ENCODE results near the gene CAPZB. TPM values are rescaled to one million over a fixed set of nuclear protein-coding genes. Genes with fewer than 3 reads are reported as not detected.

The CAPZB gene
- total and polyA plus RNA-seq, 2 donors (not counting 3 experiments of a cell fraction or from before 2014, with no cell fraction given) = 196 to 347 TPM

- intact Hi-C loops (cut with micrococcal nuclease) = no loop called here
- Histone ChIP-seq H3K4me2 (ENCODE audit: insufficient read depth, low read length) (no peak overlapping the region), H3K27me3 (ENCODE audit: control insufficient read depth in 2 of 2, insufficient read depth in 2 of 2, low read length in 2 of 2) (no peaks in the 10 kb centered on the region), H3K4me1 (ENCODE audit: control insufficient read depth, extremely low read depth, insufficient read depth, low read length) (no peaks in the 10 kb centered on the region), H3K9me1 (replicated peaks; ENCODE audit: control insufficient read depth, extremely low read depth, insufficient read depth, low read length) (no peaks in the 10 kb centered on the region), H3K27ac (ENCODE audit: insufficient read depth, low read depth, low read length) (no peak overlapping the region), H4K20me1 (replicated peaks; ENCODE audit: control insufficient read depth, extremely low read depth, insufficient read depth, low read length) (no peaks in the 10 kb centered on the region), H3K9ac (replicated peaks; ENCODE audit: extremely low read depth, insufficient read depth, low read length) (no peak overlapping the region), H3K4me3 (replicated peaks in 1 of 3; ENCODE audit: insufficient read depth in 1 of 3, low read depth in 1 of 3, low read length in 3 of 3) (no peak overlapping the region), H2AFZ (ENCODE audit: low read depth, low read length) (no peak overlapping the region), H3K79me2 (ENCODE audit: control insufficient read depth, insufficient read depth, low read length) (peaks cover 78% of the 10 kb centered on the region), H3K9me3 (replicated peaks; ENCODE audit: control insufficient read depth, insufficient read depth, low read length) (no peaks in the 10 kb centered on the region), H3K36me3 (ENCODE audit: control insufficient read depth in 2 of 2, extremely low read depth in 1 of 2, insufficient read depth in 2 of 2, low read length in 2 of 2) (peaks cover 0 to 11% of the 10 kb centered on the region in 2 experiments)
- no TSS peak for BruUV-seq (replicated peaks)
- TF ChIP-seq POLR2AphosphoS5 (IDR thresholded peaks at IDR 0.05; ENCODE audit: insufficient read depth, low read depth, low read length) (no peak), CTCF (IDR thresholded peaks at IDR 0.05; ENCODE audit: extremely low read depth in 1 of 2, insufficient read depth in 1 of 2, low read depth in 1 of 2, low read length in 2 of 2) (no peak)
- DNase-seq (ENCODE audit: low read depth, low spot score) = no peak
- ChIA-PET POLR2A (no interaction called here), CTCF (interaction anchor here (1.0 to 1.2 kb wide), 3 partner anchors 12 to 237 kb away, joined by 3 read pairs; no protein-coding TSS in a partner anchor)
- dilution Hi-C loops (cut with MboI; ENCODE audit: extremely low pct_ligation_motif_present, low sequenced_read_pairs) = loop anchor here (25.0 kb wide), 1 partner anchor 220 kb away; the partner anchor contains the start of gene NBL1
- no peak for FAIRE-seq
Measured at GRCh38 chr1:19416921-19417470, 68.3 kb downstream of the CAPZB start.

GRCh38 chr1:19416145-19416544, 69.2 kb downstream of the CAPZB start:
- ChIA-PET POLR2A (no interaction called here), CTCF (interaction anchor here (1.2 kb wide), 1 partner anchor 238 kb away, joined by 3 read pairs; no protein-coding TSS in a partner anchor)
- Histone ChIP-seq H4K20me1 (replicated peaks; ENCODE audit: control insufficient read depth, extremely low read depth, insufficient read depth, low read length) (no peaks in the 10 kb centered on the region), H3K4me1 (ENCODE audit: control insufficient read depth, extremely low read depth, insufficient read depth, low read length) (no peaks in the 10 kb centered on the region), H3K79me2 (ENCODE audit: control insufficient read depth, insufficient read depth, low read length) (peaks cover 77% of the 10 kb centered on the region), H3K9me3 (replicated peaks; ENCODE audit: control insufficient read depth, insufficient read depth, low read length) (no peaks in the 10 kb centered on the region), H2AFZ (ENCODE audit: low read depth, low read length) (no peak overlapping the region), H3K36me3 (ENCODE audit: control insufficient read depth in 2 of 2, extremely low read depth in 1 of 2, insufficient read depth in 2 of 2, low read length in 2 of 2) (peaks cover 0 to 11% of the 10 kb centered on the region in 2 experiments), H3K9ac (replicated peaks; ENCODE audit: extremely low read depth, insufficient read depth, low read length) (no peak overlapping the region), H3K9me1 (replicated peaks; ENCODE audit: control insufficient read depth, extremely low read depth, insufficient read depth, low read length) (no peaks in the 10 kb centered on the region), H3K4me2 (ENCODE audit: insufficient read depth, low read length) (no peak overlapping the region), H3K27ac (ENCODE audit: insufficient read depth, low read depth, low read length) (no peak overlapping the region), H3K4me3 (replicated peaks in 1 of 3; ENCODE audit: insufficient read depth in 1 of 3, low read depth in 1 of 3, low read length in 3 of 3) (no peak overlapping the region), H3K27me3 (ENCODE audit: control insufficient read depth in 2 of 2, insufficient read depth in 2 of 2, low read length in 2 of 2) (no peaks in the 10 kb centered on the region)
- intact Hi-C loops (cut with micrococcal nuclease) = no loop called here
- FAIRE-seq (no peak), DNase-seq (ENCODE audit: low read depth, low spot score) (no peak)
- TF ChIP-seq EZH2 (IDR thresholded peaks at IDR 0.05; ENCODE audit: borderline replicate concordance, low read depth, low read length, severe bottlenecking) (no peak), CTCF (IDR thresholded peaks at IDR 0.05; ENCODE audit: extremely low read depth in 1 of 2, insufficient read depth in 1 of 2, low read depth in 1 of 2, low read length in 2 of 2) (no peak), JUN (IDR thresholded peaks at IDR 0.05; ENCODE audit: borderline replicate concordance, insufficient read depth, insufficient read length, low read depth) (no peak), POLR2A (IDR thresholded peaks at IDR 0.05; ENCODE audit: low read depth, low read length) (no peak), MYC (IDR thresholded peaks at IDR 0.05; ENCODE audit: low read depth, low read length) (no peak), FOS (IDR thresholded peaks at IDR 0.05; ENCODE audit: borderline replicate concordance, insufficient read depth, low read length) (no peak), GATA2 (IDR thresholded peaks at IDR 0.05; ENCODE audit: insufficient read depth, insufficient read length, low read depth, low read length) (no peak)
- no TSS peak for BruUV-seq (replicated peaks)
- dilution Hi-C loops (cut with MboI; ENCODE audit: extremely low pct_ligation_motif_present, low sequenced_read_pairs) = loop anchor here (25.0 kb wide), 1 partner anchor 221 kb away; the partner anchor contains the start of gene NBL1
